IMR-90 (cell line): ENCODE data around the gene KLHL14. TPM values are rescaled to one million over a fixed set of nuclear protein-coding genes. Genes with fewer than 3 reads are reported as not detected.

Experiments
- ATAC-seq: fragments of 200-7000 bp; cut with Tn5 transposase; 2 replicates; pipeline ENCODE4 v1.9.1; 2020; ENCODE audit warnings: low read depth, mild to moderate bottlenecking, moderate library complexity
- BruUV-seq: library from RNA; stranded (reverse); fragments of 400-500 nt; replicated peaks from 2 replicates; lab custom pipeline; 2021; lab: Mats Ljungman, UMichigan
- CTCF ChIA-PET: fragments of 300-600 bp; formaldehyde crosslinking; extraction: SDS; loops from one replicate; lab custom pipeline; 2021; ENCODE audit warnings: antibody characterized with exemption; lab: Yijun Ruan, JAX
- POLR2A ChIA-PET: fragments of 300-600 bp; sonication (Branson Sonifier 250); formaldehyde crosslinking; loops from one replicate; lab custom pipeline; 2022; ENCODE audit warnings: antibody characterized with exemption; ENCODE audit not compliant: unreplicated experiment; lab: Charles Lee
- DNase-seq: peaks from one replicate; pipeline ENCODE4 v3.0.0; 2013
- H2AFZ ChIP-seq: replicated peaks from 2 replicates; pipeline ENCODE3; 2013; ENCODE audit warnings: low read length, mild to moderate bottlenecking; ENCODE audit not compliant: poor library complexity
- H2AK5ac ChIP-seq: 2 replicates; pipeline ENCODE4 v1.6.1; 2013; ENCODE audit warnings: low read depth, low read length, inconsistent platforms
- H2AK9ac ChIP-seq: replicated peaks from 2 replicates; pipeline ENCODE3; 2013; ENCODE audit warnings: mild to moderate bottlenecking, low read depth, low read length, moderate library complexity; ENCODE audit not compliant: poor library complexity
- H2BK120ac ChIP-seq: 2 replicates; pipeline ENCODE4 v1.6.1; 2013; ENCODE audit warnings: low read depth, low read length, inconsistent platforms
- H2BK15ac ChIP-seq: 3 replicates; pipeline ENCODE4 v1.6.1; 2013; ENCODE audit warnings: low read depth, low read length, inconsistent platforms
- H2BK20ac ChIP-seq: 2 replicates; pipeline ENCODE4 v1.6.1; 2013; ENCODE audit warnings: low read depth, mild to moderate bottlenecking, inconsistent platforms, low read length, moderate library complexity
- H2BK5ac ChIP-seq: 2 replicates; pipeline ENCODE4 v1.6.1; 2013; ENCODE audit warnings: mild to moderate bottlenecking, low read depth, low read length, inconsistent platforms; ENCODE audit not compliant: poor library complexity, severe bottlenecking
- H3K14ac ChIP-seq: replicated peaks from 2 replicates; pipeline ENCODE4 v1.6.1; 2013; ENCODE audit warnings: low read depth, low read length, inconsistent platforms
- H3K18ac ChIP-seq: 2 replicates; pipeline ENCODE4 v1.6.1; 2013; ENCODE audit warnings: low read depth, low read length, control low read depth
- H3K23ac ChIP-seq: 2 replicates; pipeline ENCODE4 v1.6.1; 2013; ENCODE audit warnings: low read depth, low read length, inconsistent platforms
- H3K27ac ChIP-seq: 2 replicates; pipeline ENCODE4 v1.5.1; 2013; ENCODE audit warnings: mild to moderate bottlenecking, control low read depth, low read length; ENCODE audit not compliant: insufficient read depth
- H3K27me3 ChIP-seq: 2 replicates; pipeline ENCODE4 v1.6.1; 2013; ENCODE audit warnings: low read length; ENCODE audit not compliant: control insufficient read depth, insufficient read depth
- H3K36me3 ChIP-seq: 2 replicates; pipeline ENCODE4 v1.6.1; 2013; ENCODE audit warnings: low read length, mixed read lengths; ENCODE audit not compliant: control insufficient read depth, insufficient read depth
- H3K4ac ChIP-seq: 2 replicates; pipeline ENCODE4 v1.6.1; 2013; ENCODE audit warnings: low read depth, low read length, inconsistent platforms
- H3K4me1 ChIP-seq: 2 replicates; pipeline ENCODE4 v1.6.1; 2013; ENCODE audit warnings: low read length, mixed read lengths; ENCODE audit not compliant: control insufficient read depth, insufficient read depth
- H3K4me2 ChIP-seq: 2 replicates; pipeline ENCODE4 v1.6.1; 2013; ENCODE audit warnings: low read depth, mild to moderate bottlenecking, control low read depth, low read length, moderate library complexity
- H3K4me3 ChIP-seq: 2 replicates; pipeline ENCODE4 v1.5.1; 2013; ENCODE audit warnings: low read depth, mild to moderate bottlenecking, control low read depth, low read length, moderate library complexity; ENCODE audit not compliant: insufficient read depth
- H3K56ac ChIP-seq: 2 replicates; pipeline ENCODE4 v1.6.1; 2013; ENCODE audit warnings: low read length, inconsistent platforms; ENCODE audit not compliant: insufficient read depth; ENCODE audit errors: extremely low read depth
- H3K79me1 ChIP-seq, 2 experiments: 2 replicates each; pipeline ENCODE4 v1.6.1; 2013; ENCODE audit warnings: low read length in 2 of 2, inconsistent platforms in 1 of 2, low read depth in 1 of 2
- H3K9ac ChIP-seq: 2 replicates; pipeline ENCODE4 v1.6.1; 2013; ENCODE audit warnings: low read depth, low read length, control low read depth
- H3K9me1 ChIP-seq: 2 replicates; pipeline ENCODE4 v1.6.1; 2013; ENCODE audit warnings: low read length, inconsistent platforms; ENCODE audit not compliant: insufficient read depth
- H3K9me3 ChIP-seq: 2 replicates; pipeline ENCODE4 v1.6.1; 2013; ENCODE audit warnings: low read length; ENCODE audit not compliant: control insufficient read depth, insufficient read depth
- H4K20me1 ChIP-seq: 2 replicates; pipeline ENCODE4 v1.6.1; 2013; ENCODE audit warnings: low read length, inconsistent platforms; ENCODE audit not compliant: insufficient read depth
- H4K5ac ChIP-seq: 2 replicates; pipeline ENCODE4 v1.6.1; 2013; ENCODE audit warnings: mild to moderate bottlenecking, low read depth, low read length, control low read depth
- H4K8ac ChIP-seq, 2 experiments: 2 replicates each; pipeline ENCODE4 v1.6.1; 2013; ENCODE audit warnings: low read depth in 2 of 2, low read length in 2 of 2, control low read depth in 1 of 2, inconsistent platforms in 1 of 2
- H4K91ac ChIP-seq: 2 replicates; pipeline ENCODE4 v1.6.1; 2013; ENCODE audit warnings: low read depth, low read length, inconsistent platforms; ENCODE audit not compliant: insufficient read depth
- BHLHE40 ChIP-seq: fragments of 150-350 bp; IDR thresholded peaks from 2 replicates; pipeline ENCODE4 v1.6.1; 2016; ENCODE audit warnings: mild to moderate bottlenecking, low read depth, low read length
- CHD1 ChIP-seq: IDR thresholded peaks from 2 replicates; pipeline ENCODE4 v1.6.1; 2012; ENCODE audit warnings: low read depth, low read length, improper control_type of control experiment
- ELK1 ChIP-seq: fragments of 150-350 bp; IDR thresholded peaks from 2 replicates; pipeline ENCODE4 v1.6.1; 2016; ENCODE audit warnings: low read depth, mild to moderate bottlenecking, low read length, moderate library complexity, borderline replicate concordance
- MAZ ChIP-seq: IDR thresholded peaks from 2 replicates; pipeline ENCODE4 v1.6.1; 2012; ENCODE audit warnings: low read depth, mild to moderate bottlenecking, low read length, improper control_type of control experiment, moderate library complexity, borderline replicate concordance
- NFE2L2 ChIP-seq: fragments of 150-350 bp; IDR thresholded peaks from 2 replicates; pipeline ENCODE4 v1.6.1; 2016; ENCODE audit warnings: low read depth, mild to moderate bottlenecking, low read length
- SMC3 ChIP-seq: fragments of 150-350 bp; IDR thresholded peaks from 2 replicates; pipeline ENCODE4 v1.6.1; 2016; ENCODE audit warnings: low read depth, mild to moderate bottlenecking, antibody characterized with exemption, low read length, moderate library complexity
- WGBS, 2 experiments: methylation state at CpG; one replicate each; pipeline versions ENCODE4 v1.1.5 to v1.1.7; 2013; ENCODE audit warnings: missing lambda C conversion rate in 2 of 2; ENCODE audit not compliant: insufficient read length in 1 of 2; ENCODE audit errors: extremely low coverage in 2 of 2; 5-methylcytosine and 5-hydroxymethylcytosine counted together
- dilution Hi-C: fragments of 300-500 bp; cut with HindIII; formaldehyde crosslinking; loops from one replicate; pipeline ENCODE4 v1.14.3; 2018; ENCODE audit warnings: low sequenced_read_pairs; ENCODE audit not compliant: unreplicated experiment
- in situ Hi-C: fragments of 300-500 bp; cut with MboI; formaldehyde crosslinking; loops from 3 replicates; pipeline ENCODE4 v1.14.3; 2019; ENCODE audit warnings: low sequenced_read_pairs, inconsistent platforms, mixed read lengths
- intact Hi-C: fragments of 100-400 bp; cut with micrococcal nuclease; formaldehyde crosslinking; loops from 2 replicates; pipeline ENCODE4 v1.10.0; 2022
- polyA plus RNA-seq, 3 experiments: library from polyadenylated mRNA; depleted of rRNA; stranded (reverse); fragments of >200 nt; gene quantifications; 2 replicates each; pipeline ENCODE4 v1.2.3, GENCODE V29; 2012; ENCODE audit warnings: low replicate concordance in 1 of 3
- total RNA-seq: library from RNA; depleted of rRNA; stranded (reverse); fragments of >200 nt; gene quantifications from 2 replicates; pipeline ENCODE4 v1.2.3, GENCODE V29; 2012

KLHL14 gene
- total and polyA plus RNA-seq, 2 of the 4 experiments (the other 2 are of a cell fraction), result not detected

GRCh38 chr18:32767400-32767799 is 5.4 kb downstream of the KLHL14 start:
- dilution Hi-C loops, result no loop called here

More at GRCh38 chr18:32767400-32767799, 5.4 kb downstream of the KLHL14 start:
- H3K18ac ChIP-seq, result no peak overlapping the region
- H2AK9ac ChIP-seq, result no peak overlapping the region
- ATAC-seq (no peak), DNase-seq (no peak)
- no peaks in the 10 kb centered on the region for H3K9me3 ChIP-seq
- peaks cover 32% of the 10 kb centered on the region for H3K27me3 ChIP-seq
- H3K79me1 ChIP-seq, result no peaks in the 10 kb centered on the region
- H3K14ac ChIP-seq, result no peak overlapping the region
- H4K8ac ChIP-seq, result no peak overlapping the region
- CTCF ChIA-PET, result no interaction called here
- no peak overlapping the region for H3K27ac ChIP-seq
- H3K9me1 ChIP-seq, result no peaks in the 10 kb centered on the region; the same call in 1 of the 2 replicates
- TF ChIP-seq ELK1 (no peak), MAZ (no peak), NFE2L2 (no peak), BHLHE40 (no peak), SMC3 (no peak), CHD1 (no peak)
- in situ Hi-C loops, result no loop called here
- H4K5ac ChIP-seq, result no peak overlapping the region
- no peak overlapping the region for H2AK5ac ChIP-seq
- POLR2A ChIA-PET, result no interaction called here
- H3K4ac ChIP-seq, result no peak overlapping the region
- no TSS peak for BruUV-seq
- no peak overlapping the region for H2BK15ac ChIP-seq
- no peaks in the 10 kb centered on the region for H3K4me1 ChIP-seq
- H3K56ac ChIP-seq, result no peak overlapping the region
- no peak overlapping the region for H2BK5ac ChIP-seq
- no peak overlapping the region for H4K91ac ChIP-seq
- H3K23ac ChIP-seq, result no peak overlapping the region
- H2AFZ ChIP-seq, result no peak overlapping the region
- no peaks in the 10 kb centered on the region for H3K36me3 ChIP-seq
- no peak overlapping the region for H3K9ac ChIP-seq
- no peaks in the 10 kb centered on the region for H4K20me1 ChIP-seq
- intact Hi-C loops, result no loop called here
- WGBS, 2 experiments, result no CpG with 5 or more reads among the region's 3 CpGs
- H3K4me2 ChIP-seq, result no peak overlapping the region
- no peak overlapping the region for H2BK120ac ChIP-seq
- H3K4me3 ChIP-seq, result no peak overlapping the region
- H2BK20ac ChIP-seq, result no peak overlapping the region
